H1 (cell line): ENCODE data around the gene PIGC. TPM values are rescaled to one million over a fixed set of nuclear protein-coding genes. Genes with fewer than 3 reads are reported as not detected.

Source experiments
- CTCF ChIA-PET: fragments of 300-600 bp; sonication (Branson Sonifier 250); formaldehyde crosslinking; loops from one replicate; lab custom pipeline; 2021; ENCODE audit not compliant: partially characterized antibody; lab: Charles Lee
- POLR2A ChIA-PET: fragments of 300-600 bp; sonication (Branson Sonifier 250); formaldehyde crosslinking; loops from one replicate; lab custom pipeline; 2021; ENCODE audit warnings: inconsistent platforms; ENCODE audit not compliant: partially characterized antibody; lab: Charles Lee
- DNase-seq, 2 experiments: peaks; one replicate each; pipeline versions ENCODE4 v3.0.0 to v3.0.0-alpha.2; 2010 to 2022; ENCODE audit warnings: low spot score in 2 of 2, low read depth in 1 of 2, mixed read lengths in 1 of 2
- FAIRE-seq: peaks from 2 replicates; lab custom pipeline; 2011; peaks lifted over from hg19 to GRCh38; lab: Jason Lieb, UNC
- H2AFZ ChIP-seq: 2 replicates; pipeline ENCODE4 v1.8.1; 2012; ENCODE audit warnings: low read length, inconsistent platforms
- H2AK5ac ChIP-seq: 2 replicates; pipeline ENCODE4 v1.6.1; 2013; ENCODE audit warnings: low read depth, low read length
- H2BK120ac ChIP-seq: replicated peaks from 2 replicates; pipeline ENCODE3; 2013; ENCODE audit warnings: low read depth, low read length, inconsistent platforms
- H2BK12ac ChIP-seq: 2 replicates; pipeline ENCODE4 v1.6.1; 2013; ENCODE audit warnings: low read depth, low read length
- H2BK15ac ChIP-seq: 2 replicates; pipeline ENCODE4 v1.6.1; 2013; ENCODE audit warnings: low read length
- H2BK20ac ChIP-seq: 2 replicates; pipeline ENCODE4 v1.6.1; 2013; ENCODE audit warnings: low read length
- H2BK5ac ChIP-seq: 2 replicates; pipeline ENCODE4 v1.6.1; 2013; ENCODE audit warnings: low read depth, low read length
- H3K14ac ChIP-seq: 2 replicates; pipeline ENCODE4 v1.6.1; 2013; ENCODE audit warnings: inconsistent platforms; ENCODE audit not compliant: insufficient read length
- H3K18ac ChIP-seq: 2 replicates; pipeline ENCODE4 v1.6.1; 2013; ENCODE audit warnings: low read length; ENCODE audit errors: extremely low read depth
- H3K23ac ChIP-seq: 2 replicates; pipeline ENCODE4 v1.6.1; 2013; ENCODE audit warnings: inconsistent platforms; ENCODE audit not compliant: insufficient read length
- H3K23me2 ChIP-seq: 2 replicates; pipeline ENCODE4 v1.6.1; 2013; ENCODE audit warnings: low read depth, low read length
- H3K27ac ChIP-seq: 2 replicates; pipeline ENCODE4 v1.6.1; 2011; ENCODE audit warnings: low read depth, low read length, inconsistent platforms
- H3K27me3 ChIP-seq, 4 experiments: replicated peaks in 1 of 4; 1 replicate in 1 of 4; 2 replicates in 3 of 4; pipeline versions ENCODE4 v1.6.1 to v1.8.1; 2011 to 2013; ENCODE audit warnings: low read length in 3 of 4, mild to moderate bottlenecking in 3 of 4, inconsistent platforms in 2 of 4, mixed read lengths in 2 of 4, moderate library complexity in 1 of 4; ENCODE audit not compliant: control insufficient read depth in 3 of 4, insufficient read depth in 3 of 4; ENCODE audit errors: extremely low read depth in 1 of 4
- H3K36me3 ChIP-seq, 4 experiments: 2 replicates each; pipeline versions ENCODE4 v1.6.1 to v1.8.1; 2011 to 2013; ENCODE audit warnings: mild to moderate bottlenecking in 4 of 4, low read length in 3 of 4, moderate library complexity in 2 of 4, control low read depth in 1 of 4, inconsistent platforms in 1 of 4; ENCODE audit not compliant: insufficient read depth in 4 of 4, control insufficient read depth in 2 of 4
- H3K4ac ChIP-seq: replicated peaks from 2 replicates; pipeline ENCODE3; 2013; ENCODE audit warnings: low read length, low read depth, mixed read lengths, inconsistent platforms; ENCODE audit not compliant: insufficient read length
- H3K4me1 ChIP-seq, 4 experiments: replicated peaks in 1 of 4; 1 replicate in 1 of 4; 2 replicates in 3 of 4; pipeline versions ENCODE4 v1.6.1 to v1.8.1; 2011 to 2013; ENCODE audit warnings: low read length in 3 of 4, inconsistent platforms in 2 of 4, mixed read lengths in 1 of 4; ENCODE audit not compliant: insufficient read depth in 4 of 4, control insufficient read depth in 3 of 4
- H3K4me2 ChIP-seq, 2 experiments: 2 replicates each; pipeline versions ENCODE4 v1.6.1 to v1.8.1; 2011 to 2013; ENCODE audit warnings: low read depth in 2 of 2, low read length in 2 of 2, control low read depth in 1 of 2, inconsistent platforms in 1 of 2, mild to moderate bottlenecking in 1 of 2; ENCODE audit not compliant: insufficient read depth in 1 of 2
- H3K4me3 ChIP-seq, 4 experiments: fragments of 200-600, 300-600 bp in 1 of 4; sonication (generic), shearing (Covaris generic), sonication (Bioruptor Twin) in 1 of 4; 2 replicates each; pipeline versions ENCODE4 v1.5.1 to v1.8.1; 2011 to 2016; ENCODE audit warnings: low read length in 4 of 4, low read depth in 3 of 4, control low read depth in 2 of 4, inconsistent platforms in 2 of 4, mild to moderate bottlenecking in 2 of 4, mixed read lengths in 1 of 4, moderate library complexity in 1 of 4; ENCODE audit not compliant: insufficient read depth in 2 of 4; ENCODE audit errors: extremely low read depth in 1 of 4
- H3K56ac ChIP-seq: replicated peaks from 2 replicates; pipeline ENCODE3; 2013; ENCODE audit warnings: low read depth, mild to moderate bottlenecking, mixed read lengths, low read length, inconsistent platforms; ENCODE audit not compliant: insufficient read length
- H3K79me1 ChIP-seq: 2 replicates; pipeline ENCODE4 v1.6.1; 2013; ENCODE audit warnings: low read depth, low read length, control low read depth
- H3K79me2 ChIP-seq, 2 experiments: 2 replicates each; pipeline versions ENCODE4 v1.6.1 to v1.8.1; 2012 to 2013; ENCODE audit warnings: low read length in 2 of 2, mild to moderate bottlenecking in 2 of 2, inconsistent platforms in 1 of 2; ENCODE audit not compliant: insufficient read depth in 2 of 2, control insufficient read depth in 1 of 2
- H3K9ac ChIP-seq, 4 experiments: replicated peaks in 1 of 4; 1 replicate in 1 of 4; 2 replicates in 3 of 4; pipeline versions ENCODE4 v1.6.1 to v1.8.1; 2011 to 2013; ENCODE audit warnings: low read depth in 3 of 4, low read length in 3 of 4, control low read depth in 2 of 4, mild to moderate bottlenecking in 2 of 4, moderate library complexity in 2 of 4, inconsistent platforms in 1 of 4; ENCODE audit errors: extremely low read depth in 1 of 4
- H3K9me3 ChIP-seq, 2 experiments: 2 replicates each; pipeline versions ENCODE4 v1.6.1 to v1.8.1; 2012 to 2013; ENCODE audit warnings: mild to moderate bottlenecking in 2 of 2, moderate library complexity in 2 of 2, control low read depth in 1 of 2, inconsistent platforms in 1 of 2, low read depth in 1 of 2, low read length in 1 of 2, mixed read lengths in 1 of 2; ENCODE audit not compliant: insufficient read depth in 2 of 2
- H4K20me1 ChIP-seq, 2 experiments: replicated peaks in 1 of 2; 2 replicates each; pipeline versions ENCODE3 to v1.8.1; 2011 to 2013; ENCODE audit warnings: inconsistent platforms in 2 of 2, low read length in 2 of 2, mild to moderate bottlenecking in 1 of 2; ENCODE audit not compliant: insufficient read depth in 2 of 2, control insufficient read depth in 1 of 2
- H4K5ac ChIP-seq: 2 replicates; pipeline ENCODE4 v1.6.1; 2013; ENCODE audit warnings: low read length, low read depth, mixed read lengths, inconsistent platforms; ENCODE audit not compliant: insufficient read length
- H4K8ac ChIP-seq: 2 replicates; pipeline ENCODE4 v1.8.0; 2013; ENCODE audit warnings: mild to moderate bottlenecking, moderate library complexity, low read length, inconsistent platforms; ENCODE audit not compliant: insufficient read depth; ENCODE audit errors: extremely low read depth
- H4K91ac ChIP-seq: replicated peaks from 2 replicates; pipeline ENCODE3; 2013; ENCODE audit warnings: low read length, mixed read lengths, inconsistent platforms; ENCODE audit not compliant: insufficient read length
- CBX5 ChIP-seq: fragments of 300-800, 300-1000 bp; sonication (generic); IDR thresholded peaks from 2 replicates; pipeline ENCODE4 v1.7.1; 2016; ENCODE audit warnings: antibody characterized with exemption, low read length, low read depth
- CREB1 ChIP-seq: IDR thresholded peaks from 2 replicates; pipeline ENCODE4 v1.6.1; 2012; ENCODE audit warnings: inconsistent platforms
- CTBP2 ChIP-seq: IDR thresholded peaks from 2 replicates; pipeline ENCODE4 v1.7.0; 2011; ENCODE audit warnings: borderline replicate concordance, mild to moderate bottlenecking, moderate library complexity, mixed read lengths, low read length; ENCODE audit not compliant: insufficient read depth, insufficient read length
- JUND ChIP-seq: IDR thresholded peaks from 2 replicates; pipeline ENCODE4 v1.6.1; 2011; ENCODE audit warnings: mild to moderate bottlenecking, improper control_type of control experiment, low read length
- KDM1A ChIP-seq: fragments of 200-600, 300-600 bp; sonication (generic); IDR thresholded peaks from 2 replicates; pipeline ENCODE4 v1.7.1; 2016; ENCODE audit warnings: mild to moderate bottlenecking, low read length, borderline replicate concordance
- MAX ChIP-seq: IDR thresholded peaks from 2 replicates; pipeline ENCODE4 v1.6.1; 2012; ENCODE audit warnings: inconsistent platforms
- PHF8 ChIP-seq: fragments of 200-600 bp; sonication (generic); conservative IDR thresholded peaks from 2 replicates; pipeline ENCODE4 v1.7.1; 2012; ENCODE audit warnings: low read depth, mild to moderate bottlenecking, inconsistent platforms, low read length, moderate library complexity
- SIX5 ChIP-seq: IDR thresholded peaks from 2 replicates; pipeline ENCODE4 v1.6.1; 2011; ENCODE audit warnings: mild to moderate bottlenecking, low read depth, low read length
- WGBS, 2 experiments: shearing (Covaris generic) in 1 of 2; methylation state at CpG; one replicate each; pipeline versions ENCODE4 v1.1.6 to v1.1.7; 2013 to 2015; ENCODE audit warnings: low lambda C conversion rate in 2 of 2, mixed read lengths in 2 of 2, inconsistent platforms in 1 of 2, low coverage in 1 of 2, missing lambda C conversion rate in 1 of 2; ENCODE audit not compliant: insufficient replicate concordance in 2 of 2, insufficient coverage in 1 of 2, insufficient read length in 1 of 2; ENCODE audit errors: extremely low coverage in 1 of 2, missing lambda C conversion rate in 1 of 2; 5-methylcytosine and 5-hydroxymethylcytosine counted together
- polyA plus RNA-seq, 7 experiments: library from polyadenylated mRNA; depleted of rRNA in 3 of 7; stranded (reverse) in 5 of 7; unstranded in 2 of 7; fragments of >200 nt in 5 of 7; fragments of 200-250 nt in 2 of 7; gene quantifications; 1 replicate in 5 of 7; 2 replicates in 1 of 7; 4 replicates in 1 of 7; pipeline versions ENCODE4 v1.2.1 to v1.2.3, GENCODE V29; 2011 to 2013; ENCODE audit warnings: missing spikeins in 2 of 7, mixed read lengths in 2 of 7
- total RNA-seq: library from RNA; stranded (reverse); fragmentation: NEBNext Ultra II Directional; extraction: Animal tissue kit (Norgen Biotek cat#: 25700); gene quantifications from 2 replicates; pipeline ENCODE4 v1.2.1, GENCODE V29; 2021

Gene PIGC
- total and polyA plus RNA-seq, 2 of the 8 experiments (the other 6 are each of a cell fraction or from before 2014, with no cell fraction given): 21.0 to 39.3 TPM

- FAIRE-seq (no peak), DNase-seq (no peak)
- H3K4me2 ChIP-seq: no peak overlapping the region
- H2BK15ac ChIP-seq: no peak overlapping the region
- peaks cover 0 to 2% (median 0%) of the 10 kb centered on the region in 4 experiments; a peak in 1 of 7 replicates for H3K27me3 ChIP-seq
- ChIA-PET POLR2A (no interaction called here), CTCF (interaction anchor here (0.6 to 5.2 kb wide), 8 partner anchors 9 to 275 kb away, joined by 3 to 39 read pairs (median 4); partner anchors contain the start of gene PIGC)
- no peaks in the 10 kb centered on the region for H3K36me3 ChIP-seq
- 88% methylated on average over 6 of the region's 6 CpGs; no CpG with 5 or more reads in 1 of the 2 experiments for WGBS, 2 experiments
- no peak overlapping the region for H3K14ac ChIP-seq
- no peaks in the 10 kb centered on the region for H3K79me2 ChIP-seq
- TF ChIP-seq KDM1A (no peak), MAX (no peak), JUND (no peak), CTBP2 (no peak), CREB1 (no peak), CBX5 (no peak), PHF8 (no peak), SIX5 (no peak)
- H3K9me3 ChIP-seq: no peaks in the 10 kb centered on the region
- no peak overlapping the region for H2BK120ac ChIP-seq
- no peak overlapping the region for H3K4me3 ChIP-seq
- no peaks in the 10 kb centered on the region for H3K4me1 ChIP-seq
- H3K9ac ChIP-seq: no peak overlapping the region
- H3K23ac ChIP-seq: no peak overlapping the region
- H4K20me1 ChIP-seq: no peaks in the 10 kb centered on the region
- no peak overlapping the region for H4K91ac ChIP-seq
- no peak overlapping the region for H3K56ac ChIP-seq
- H2BK12ac ChIP-seq: no peak overlapping the region
- no peak overlapping the region for H3K27ac ChIP-seq
- no peaks in the 10 kb centered on the region for H3K23me2 ChIP-seq
- no peak overlapping the region for H4K8ac ChIP-seq
- H2BK20ac ChIP-seq: no peak overlapping the region
- no peak overlapping the region for H3K4ac ChIP-seq
- H2AFZ ChIP-seq: peak overlapping the region; percentile 18; the same call in 1 of the 2 replicates
- no peak overlapping the region for H3K18ac ChIP-seq
- H2AK5ac ChIP-seq: no peak overlapping the region
- no peak overlapping the region for H4K5ac ChIP-seq
- no peaks in the 10 kb centered on the region for H3K79me1 ChIP-seq
- H2BK5ac ChIP-seq: no peak overlapping the region
These were observed 9.3 kb upstream of the PIGC start for GRCh38 chr1:172453153-172453545.
